Keratinocyte (primary cell): Measurements from ENCODE around the gene CDK17. TPM values are rescaled to one million over a fixed set of nuclear protein-coding genes. Genes with fewer than 3 reads are reported as not detected.
A peak's percentile ranks its signal among the peaks of the same experiment; 100 is the strongest.

Experiments used
- DNase-seq: peaks from one replicate; pipeline ENCODE4 v3.0.0-alpha.2; 2011; ENCODE audit warnings: low read depth, missing footprints, low spot score
- FAIRE-seq: peaks from 2 replicates; lab custom pipeline; 2011; peaks lifted over from hg19 to GRCh38; lab: Jason Lieb, UNC
- H2AFZ ChIP-seq: 2 replicates; pipeline ENCODE4 v1.6.0; 2012; ENCODE audit warnings: low read length, control low read depth, inconsistent platforms; ENCODE audit not compliant: control insufficient read depth
- H3K27ac ChIP-seq: 2 replicates; pipeline ENCODE4 v1.5.1; 2011; ENCODE audit warnings: low read length; ENCODE audit not compliant: control insufficient read depth, insufficient read depth
- H3K27me3 ChIP-seq: 3 replicates; pipeline ENCODE4 v1.6.0; 2011; ENCODE audit warnings: low read length; ENCODE audit not compliant: control insufficient read depth, insufficient read depth; ENCODE audit errors: extremely low read depth
- H3K36me3 ChIP-seq, 2 experiments: 2 replicates in 1 of 2; 3 replicates in 1 of 2; pipeline ENCODE4 v1.5.1; 2011; ENCODE audit warnings: low read length in 2 of 2, mild to moderate bottlenecking in 1 of 2; ENCODE audit not compliant: control insufficient read depth in 2 of 2, insufficient read depth in 2 of 2; ENCODE audit errors: extremely low read depth in 1 of 2
- H3K4me1 ChIP-seq: 3 replicates; pipeline ENCODE4 v1.5.1; 2011; ENCODE audit warnings: low read length; ENCODE audit not compliant: control insufficient read depth, insufficient read depth; ENCODE audit errors: extremely low read depth
- H3K4me2 ChIP-seq: 3 replicates; pipeline ENCODE4 v1.6.0; 2011; ENCODE audit warnings: low read depth, low read length; ENCODE audit not compliant: control insufficient read depth, insufficient read depth; ENCODE audit errors: extremely low read depth
- H3K4me3 ChIP-seq, 3 experiments: fragments of 200-600 bp in 1 of 3; sonication (generic) in 1 of 3; 2 replicates in 2 of 3; 3 replicates in 1 of 3; pipeline ENCODE4 v1.5.1; 2011 to 2016; ENCODE audit warnings: low read length in 3 of 3, mild to moderate bottlenecking in 3 of 3, control low read depth in 2 of 3, inconsistent platforms in 1 of 3, low read depth in 1 of 3, mixed read lengths in 1 of 3, mixed run types in 1 of 3, moderate library complexity in 1 of 3; ENCODE audit not compliant: control insufficient read depth in 2 of 3, insufficient read depth in 2 of 3; ENCODE audit errors: extremely low read depth in 1 of 3
- H3K79me2 ChIP-seq: 2 replicates; pipeline ENCODE4 v1.6.0; 2012; ENCODE audit warnings: low read length; ENCODE audit not compliant: control insufficient read depth, insufficient read depth
- H3K9ac ChIP-seq: 3 replicates; pipeline ENCODE4 v1.6.0; 2011; ENCODE audit warnings: low read length; ENCODE audit not compliant: control insufficient read depth, insufficient read depth; ENCODE audit errors: extremely low read depth
- H3K9me1 ChIP-seq: 3 replicates; pipeline ENCODE4 v1.6.0; 2011; ENCODE audit warnings: low read length; ENCODE audit not compliant: control insufficient read depth, insufficient read depth; ENCODE audit errors: extremely low read depth
- H3K9me3 ChIP-seq: 2 replicates; pipeline ENCODE4 v1.5.1; 2012; ENCODE audit warnings: low read depth, low read length; ENCODE audit not compliant: control insufficient read depth
- H4K20me1 ChIP-seq: 3 replicates; pipeline ENCODE4 v1.6.0; 2011; ENCODE audit warnings: low read length; ENCODE audit not compliant: control insufficient read depth, insufficient read depth; ENCODE audit errors: extremely low read depth
- EZH2 ChIP-seq: IDR thresholded peaks from one replicate; pipeline ENCODE4 v1.6.1; 2012; ENCODE audit warnings: inconsistent platforms, mild to moderate bottlenecking, low read length, moderate library complexity
- dilution Hi-C: fragments of 300-500 bp; cut with MboI; formaldehyde crosslinking; loops from one replicate; pipeline ENCODE4 v1.7.0; 2020; ENCODE audit warnings: low sequenced_read_pairs; ENCODE audit not compliant: extremely low pct_ligation_motif_present
- polyA plus RNA-seq, 5 experiments: library from polyadenylated mRNA; depleted of rRNA in 3 of 5; stranded (reverse) in 3 of 5; stranded (forward) in 1 of 5; unstranded in 1 of 5; fragments of >200 nt; gene quantifications; 1 replicate in 1 of 5; 2 replicates in 3 of 5; 3 replicates in 1 of 5; pipeline versions ENCODE4 v1.2.1 to v1.2.3, GENCODE V29; 2011 to 2012; ENCODE audit warnings: missing spikeins in 2 of 5, low read depth in 1 of 5, low replicate concordance in 1 of 5
- TF ChIP-seq, protein P1 (sequence below), 3 experiments: IDR thresholded peaks in 1 of 3; conservative IDR thresholded peaks in 1 of 3; optimal IDR thresholded peaks in 1 of 3; 2 replicates in 2 of 3; 3 replicates in 1 of 3; pipeline versions ENCODE3 to v1.5.1; 2011; ENCODE audit warnings: low read length in 3 of 3, mild to moderate bottlenecking in 3 of 3, moderate library complexity in 2 of 3, control low read depth in 1 of 3, inconsistent platforms in 1 of 3; ENCODE audit not compliant: insufficient read depth in 2 of 3; ENCODE audit errors: extremely low read depth in 1 of 3

CDK17 gene
- polyA plus RNA-seq, 1 donor (not counting 4 experiments of a cell fraction or from before 2014, with no cell fraction given), result 33.0 TPM

DNA sequence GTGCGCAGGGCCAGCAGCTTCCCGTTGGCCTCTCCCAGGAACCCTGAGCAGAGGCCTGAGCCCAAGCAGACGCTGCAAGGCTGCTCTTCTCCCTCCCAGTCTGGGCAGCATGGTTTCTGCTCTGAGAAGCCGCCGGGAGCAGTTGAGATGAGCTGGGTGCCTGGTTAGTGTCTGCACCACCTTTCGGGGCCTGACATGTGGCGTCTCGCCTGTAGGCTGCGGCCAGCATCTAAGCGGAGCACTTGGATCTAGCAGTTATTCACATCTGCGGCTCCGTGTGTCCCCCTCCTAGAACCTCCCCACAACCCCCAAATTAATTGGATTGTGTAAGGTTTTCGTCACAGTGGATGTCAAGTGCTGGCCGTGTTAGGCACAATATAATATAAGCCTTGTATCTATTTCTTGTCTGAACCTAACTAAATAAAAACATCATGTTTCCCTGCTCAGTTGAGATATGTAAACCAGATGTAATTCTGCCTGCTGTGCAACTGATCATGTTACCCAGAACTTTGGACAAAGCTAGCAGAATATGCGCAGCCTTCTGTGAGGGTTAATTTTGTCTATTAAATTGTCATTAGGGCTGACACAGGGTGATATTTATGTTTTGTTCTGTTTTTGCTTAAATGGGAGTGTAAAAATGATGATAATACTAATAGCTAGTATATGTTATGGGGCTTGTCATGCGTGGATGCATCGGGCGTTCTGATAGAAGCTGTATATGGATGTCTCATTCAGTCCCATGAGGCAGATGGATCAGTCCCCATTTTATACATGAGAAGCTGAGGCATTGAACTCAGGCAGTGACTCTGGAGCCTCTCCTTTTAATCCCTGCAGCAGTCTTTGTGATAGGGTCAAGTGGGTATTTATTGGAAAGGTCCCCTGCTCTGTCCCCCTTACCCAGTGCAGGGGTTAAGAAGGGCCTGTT lies 160.3 kb downstream of the CDK17 start:
- no peaks in the 10 kb centered on the region for H3K27me3 ChIP-seq
- H4K20me1 ChIP-seq, result peaks cover 24% of the 10 kb centered on the region
- FAIRE-seq (no peak), DNase-seq (no peak)
- dilution Hi-C loops, result no loop called here
- H3K79me2 ChIP-seq, result peaks cover 74% of the 10 kb centered on the region
- H3K9me3 ChIP-seq, result no peaks in the 10 kb centered on the region
- TF ChIP-seq, protein P1, sequence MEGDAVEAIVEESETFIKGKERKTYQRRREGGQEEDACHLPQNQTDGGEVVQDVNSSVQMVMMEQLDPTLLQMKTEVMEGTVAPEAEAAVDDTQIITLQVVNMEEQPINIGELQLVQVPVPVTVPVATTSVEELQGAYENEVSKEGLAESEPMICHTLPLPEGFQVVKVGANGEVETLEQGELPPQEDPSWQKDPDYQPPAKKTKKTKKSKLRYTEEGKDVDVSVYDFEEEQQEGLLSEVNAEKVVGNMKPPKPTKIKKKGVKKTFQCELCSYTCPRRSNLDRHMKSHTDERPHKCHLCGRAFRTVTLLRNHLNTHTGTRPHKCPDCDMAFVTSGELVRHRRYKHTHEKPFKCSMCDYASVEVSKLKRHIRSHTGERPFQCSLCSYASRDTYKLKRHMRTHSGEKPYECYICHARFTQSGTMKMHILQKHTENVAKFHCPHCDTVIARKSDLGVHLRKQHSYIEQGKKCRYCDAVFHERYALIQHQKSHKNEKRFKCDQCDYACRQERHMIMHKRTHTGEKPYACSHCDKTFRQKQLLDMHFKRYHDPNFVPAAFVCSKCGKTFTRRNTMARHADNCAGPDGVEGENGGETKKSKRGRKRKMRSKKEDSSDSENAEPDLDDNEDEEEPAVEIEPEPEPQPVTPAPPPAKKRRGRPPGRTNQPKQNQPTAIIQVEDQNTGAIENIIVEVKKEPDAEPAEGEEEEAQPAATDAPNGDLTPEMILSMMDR (optimal IDR thresholded peaks at IDR 0.05 in 1 of 3, IDR thresholded peaks at IDR 0.05 in 1 of 3, conservative IDR thresholded peaks at IDR 0.05 in 1 of 3; ENCODE audit: extremely low read depth in 1 of 3, insufficient read depth in 2 of 3, low read length in 3 of 3), result no peak
- no peak for TF ChIP-seq EZH2
- peaks cover 30% of the 10 kb centered on the region for H3K4me1 ChIP-seq
- H3K9me1 ChIP-seq, result peaks cover 5% of the 10 kb centered on the region
- no peak overlapping the region for H3K27ac ChIP-seq
- no peak overlapping the region for H3K4me2 ChIP-seq
- no peak overlapping the region for H3K9ac ChIP-seq
- no peak overlapping the region for H2AFZ ChIP-seq
- H3K36me3 ChIP-seq, result peaks cover 8 to 64% of the 10 kb centered on the region in 2 experiments
- no peak overlapping the region for H3K4me3 ChIP-seq

DNA sequence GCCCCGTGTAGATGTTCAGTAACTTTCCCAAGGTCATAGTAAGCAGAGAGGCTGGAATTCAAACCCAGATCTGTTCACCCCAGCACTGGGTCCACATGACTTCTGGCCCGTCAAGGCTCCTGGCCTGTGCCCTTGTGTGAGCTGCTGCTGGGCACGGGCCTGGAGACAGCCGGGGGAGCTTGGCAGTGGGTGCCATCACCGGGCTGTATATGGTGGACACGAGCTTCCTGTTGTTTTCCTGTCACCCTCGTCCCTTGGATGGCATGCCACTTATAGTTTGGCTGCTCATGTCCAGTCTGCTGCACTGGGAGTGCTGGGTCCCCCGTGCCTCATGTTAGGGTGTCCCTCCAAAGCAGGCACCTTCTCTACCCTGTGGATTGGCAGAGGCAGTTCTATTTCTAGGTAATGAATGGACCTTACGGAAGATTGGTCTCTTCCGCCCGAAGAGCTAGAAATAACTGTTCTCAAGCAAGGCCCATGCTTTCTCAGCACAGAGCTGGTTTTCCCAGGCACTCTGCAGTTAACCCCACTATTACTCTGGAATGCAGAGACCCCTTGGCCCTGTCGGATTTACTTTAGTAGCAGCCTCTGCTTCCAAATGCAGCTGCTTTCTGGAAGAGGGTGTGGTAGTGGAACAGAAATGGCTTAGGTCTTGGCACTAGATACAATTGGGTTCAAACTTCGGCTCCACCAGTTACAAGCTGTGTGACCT lies 161.7 kb downstream of the CDK17 start:
- Histone ChIP-seq H3K9ac (no peak overlapping the region), H2AFZ (no peak overlapping the region), H3K27me3 (no peaks in the 10 kb centered on the region), H3K36me3 (peaks cover 8 to 66% of the 10 kb centered on the region in 2 experiments), H3K9me3 (no peaks in the 10 kb centered on the region), H3K4me2 (peak overlapping the region; percentile 52), H3K4me3 (no peak overlapping the region), H3K27ac (no peak overlapping the region), H3K79me2 (peaks cover 80% of the 10 kb centered on the region), H3K9me1 (peaks cover 5% of the 10 kb centered on the region), H3K4me1 (peaks cover 40% of the 10 kb centered on the region), H4K20me1 (peaks cover 24% of the 10 kb centered on the region)
- no peak for FAIRE-seq
- dilution Hi-C loops, result no loop called here
- no peak for TF ChIP-seq EZH2
- TF ChIP-seq, protein P1 (optimal IDR thresholded peaks at IDR 0.05 in 1 of 3, IDR thresholded peaks at IDR 0.05 in 1 of 3, conservative IDR thresholded peaks at IDR 0.05 in 1 of 3; ENCODE audit: extremely low read depth in 1 of 3, insufficient read depth in 2 of 3, low read length in 3 of 3), result no peak
- no peak for DNase-seq
